ENCODE data around the gene FXYD2.

GRCh38 chr11:117834838-117835443 is 10.4 kb upstream of the FXYD2 start:
- no peak for TF ChIP-seq POLR2AphosphoS5 (IDR thresholded peaks at IDR 0.05; ENCODE audit: low read depth, low read length)
- TF ChIP-seq POLR2A (IDR thresholded peaks at IDR 0.05; ENCODE audit: low read depth, low read length) = no peak
